Measurements from ENCODE around the gene NHLRC3. TPM values are rescaled to one million over a fixed set of nuclear protein-coding genes. Genes with fewer than 3 reads are reported as not detected.

NHLRC3 gene
- total RNA-seq, result 49.6 TPM

GRCh38 chr13:39037880-39038568 lies at the start of gene NHLRC3, which contains the start of gene PROSER1:
NHLRC3 (plus strand) TSS chr13:39038456; CDS start chr13:39038640, 184 bp downstream.
PROSER1 (minus strand) TSS chr13:39038089; CDS start chr13:39037242, 847 bp downstream.

GRCh38 chr13:38990693-38991092 lies 47.6 kb upstream of the NHLRC3 start, which contains the start of gene STOML3:
STOML3 (minus strand) TSS chr13:38990831; CDS start chr13:38990721, 110 bp downstream.

Other genes starting within 250 kb of the NHLRC3 start
- gene STOML3, start 47.6 kb upstream of the NHLRC3 start, total RNA-seq, result not detected
- 39.4 TPM for gene PROSER1, start 367 bp upstream of the NHLRC3 start, total RNA-seq

All from camera-type eye (tissue), 1 donor.